Left cardiac atrium (tissue), 4 donors: ENCODE results near the gene DOCK9. TPM values are rescaled to one million over a fixed set of nuclear protein-coding genes. Genes with fewer than 3 reads are reported as not detected.

ENCODE experiments used
- ATAC-seq, 2 donors: fragments of 200-7000 bp; cut with Tn5 transposase; one replicate each; pipeline ENCODE4 v1.9.1; 2020; ENCODE audit warnings: mild to moderate bottlenecking in 2 of 2, moderate library complexity in 2 of 2
- DNase-seq: peaks from one replicate; pipeline ENCODE4 v3.0.0-alpha.2; 2020
- intact Hi-C, 2 donors: fragments of 100-400 bp; cut with DNase I; formaldehyde crosslinking; loops; one replicate each; pipeline versions ENCODE4 v1.14.1 to v1.15.1; 2022 to 2023
- total RNA-seq, 2 donors: library from RNA; stranded (reverse); fragmentation: NEBNext Ultra II Directional; extraction: Animal tissue kit (Norgen Biotek cat#: 25700); gene quantifications; one replicate each; pipeline ENCODE4 v1.2.1, GENCODE V29; 2021
- donor health status: DM: no; HTN: yes; CAD: no.
- donor health status: DM: no; HTN: yes; CAD: no; lungs with severe emphysema.
- donor health status: DM: yes; HTN: yes; CAD: no.
- donor health status: Dilated cardiomyopathy.

DOCK9 gene
- total RNA-seq, 2 donors from 2014 or later, result 42.1 to 67.5 TPM

- ATAC-seq (peak in 1 of 2 donors; percentile 52), DNase-seq (no peak)
- intact Hi-C loops, result no loop called here
Observed at GRCh38 chr13:98880677-98881076, 97.2 kb downstream of the DOCK9 start.

GRCh38 chr13:98879957-98880356 is 97.9 kb downstream of the DOCK9 start:
- DNase-seq, result no peak
- intact Hi-C loops, result no loop called here
- ATAC-seq, result no peak

GRCh38 chr13:98879127-98879520 is 98.7 kb downstream of the DOCK9 start:
- DNase-seq (no peak), ATAC-seq (no peak)
- intact Hi-C loops, result no loop called here

- intact Hi-C loops, result no loop called here
- DNase-seq (no peak), ATAC-seq (peak; percentile 25 to 61)
Observed at GRCh38 chr13:98878486-98879126, 99.3 kb downstream of the DOCK9 start.

- no peak for ATAC-seq
- intact Hi-C loops, result no loop called here
- DNase-seq, result no peak
Observed at GRCh38 chr13:98877936-98878335, 99.9 kb downstream of the DOCK9 start.

GRCh38 chr13:98877466-98877865 is 100.4 kb downstream of the DOCK9 start:
- ATAC-seq (no peak), DNase-seq (no peak)
- intact Hi-C loops, result no loop called here

- DNase-seq (no peak), ATAC-seq (no peak)
- intact Hi-C loops, result no loop called here
Observed at GRCh38 chr13:98875146-98875729, 102.6 kb downstream of the DOCK9 start.

GRCh38 chr13:98874029-98874397 is 103.9 kb downstream of the DOCK9 start:
- intact Hi-C loops, result no loop called here
- DNase-seq, result no peak
- no peak for ATAC-seq

GRCh38 chr13:98873377-98874028 is 104.4 kb downstream of the DOCK9 start:
- DNase-seq, result no peak
- ATAC-seq, result no peak
- intact Hi-C loops, result no loop called here

- ATAC-seq (no peak), DNase-seq (no peak)
- intact Hi-C loops, result no loop called here
Observed at GRCh38 chr13:98871727-98872126, 106.1 kb downstream of the DOCK9 start.

- ATAC-seq (peak; percentile 30 to 58), DNase-seq (peak; percentile 56)
- intact Hi-C loops, result no loop called here
Observed at GRCh38 chr13:98869408-98870090, 108.3 kb downstream of the DOCK9 start.

- DNase-seq (no peak), ATAC-seq (no peak)
- intact Hi-C loops, result no loop called here
Observed at GRCh38 chr13:98868932-98869331, 108.9 kb downstream of the DOCK9 start.

- intact Hi-C loops, result no loop called here
- DNase-seq (no peak), ATAC-seq (no peak)
Observed at GRCh38 chr13:98866882-98867281, 111.0 kb downstream of the DOCK9 start.

GRCh38 chr13:98860491-98860890 is 117.4 kb downstream of the DOCK9 start:
- intact Hi-C loops, result no loop called here
- DNase-seq, result no peak
- no peak for ATAC-seq

GRCh38 chr13:98858191-98858590 is 119.7 kb downstream of the DOCK9 start:
- intact Hi-C loops, result no loop called here
- ATAC-seq, result no peak
- no peak for DNase-seq

- ATAC-seq (peak in 1 of 2 donors; percentile 64), DNase-seq (peak; percentile 61)
- intact Hi-C loops, result no loop called here
Observed at GRCh38 chr13:98856983-98857382, 120.9 kb downstream of the DOCK9 start.

GRCh38 chr13:98854448-98854847 is 123.4 kb downstream of the DOCK9 start:
- DNase-seq (no peak), ATAC-seq (no peak)
- intact Hi-C loops, result no loop called here

- no peak for ATAC-seq
- intact Hi-C loops, result no loop called here
Observed at GRCh38 chr13:98853771-98854221, 124.1 kb downstream of the DOCK9 start.

GRCh38 chr13:98851276-98851675 is 126.6 kb downstream of the DOCK9 start:
- DNase-seq (no peak), ATAC-seq (no peak)
- intact Hi-C loops, result no loop called here

More at GRCh38 chr13:98853771-98854221, 124.1 kb downstream of the DOCK9 start:
- DNase-seq, result no peak

GRCh38 chr13:98848746-98849145 is 129.1 kb downstream of the DOCK9 start:
- ATAC-seq, result no peak
- intact Hi-C loops, result loop anchor here in 1 of 2 donors (10.0 kb wide), 3 partner anchors 174 to 994 kb away; no protein-coding TSS in a partner anchor
- DNase-seq, result no peak
